Brain microvascular endothelial cell (primary cell): ENCODE results near the gene RNF38.

Experiments used
- DNase-seq: peaks from one replicate; pipeline ENCODE4 v3.0.0-alpha.2; 2020
- H3K27ac ChIP-seq: fragments of 250-450 bp; sonication (Bioruptor Pico); 2 replicates; pipeline ENCODE4 v1.5.1; 2020; ENCODE audit warnings: mild to moderate bottlenecking, moderate library complexity
- H3K27me3 ChIP-seq: fragments of 250-450 bp; sonication (Bioruptor Pico); replicated peaks from 2 replicates; pipeline ENCODE4 v1.5.1; 2020; ENCODE audit warnings: mild to moderate bottlenecking
- H3K36me3 ChIP-seq: fragments of 250-450 bp; sonication (Bioruptor Pico); replicated peaks from 2 replicates; pipeline ENCODE4 v1.5.1; 2020; ENCODE audit warnings: mild to moderate bottlenecking
- H3K4me3 ChIP-seq: 2 replicates; pipeline ENCODE4 v1.5.1; 2011; ENCODE audit warnings: low read depth, mild to moderate bottlenecking, control low read depth, low read length, moderate library complexity
- in situ Hi-C: cut with HindIII; loops from 2 replicates; pipeline ENCODE4 v1.10.0; 2017; ENCODE audit warnings: low sequenced_read_pairs, low pct_ligation_motif_present
- TF ChIP-seq, protein P1 (sequence below): IDR thresholded peaks from 2 replicates; pipeline ENCODE4 v1.5.1; 2011; ENCODE audit warnings: low read depth, mild to moderate bottlenecking, moderate library complexity, low read length, control low read depth, inconsistent platforms; ENCODE audit errors: missing control alignments

The RNF38 gene

DNA sequence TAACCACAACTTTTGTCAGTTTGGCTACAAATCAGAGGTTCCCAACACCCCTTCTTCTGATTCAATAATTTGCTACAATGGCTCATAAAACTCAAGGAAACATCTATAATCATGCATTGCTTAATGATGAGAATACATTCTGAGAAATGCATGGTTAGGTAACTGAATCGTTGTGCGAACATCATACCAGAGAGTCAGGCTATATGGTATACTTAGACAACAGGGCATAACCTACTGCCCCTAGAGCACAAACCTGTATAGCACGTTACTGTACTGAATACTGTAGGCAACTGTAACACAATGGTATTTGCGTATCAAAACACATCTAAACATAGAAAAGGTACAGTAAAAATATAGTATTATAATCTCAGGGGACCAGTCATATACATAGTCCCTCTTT is 31.0 kb upstream of the RNF38 start:
- H3K4me3 ChIP-seq: no peak overlapping the region
- H3K36me3 ChIP-seq: no peaks in the 10 kb centered on the region
- TF ChIP-seq, protein P1, sequence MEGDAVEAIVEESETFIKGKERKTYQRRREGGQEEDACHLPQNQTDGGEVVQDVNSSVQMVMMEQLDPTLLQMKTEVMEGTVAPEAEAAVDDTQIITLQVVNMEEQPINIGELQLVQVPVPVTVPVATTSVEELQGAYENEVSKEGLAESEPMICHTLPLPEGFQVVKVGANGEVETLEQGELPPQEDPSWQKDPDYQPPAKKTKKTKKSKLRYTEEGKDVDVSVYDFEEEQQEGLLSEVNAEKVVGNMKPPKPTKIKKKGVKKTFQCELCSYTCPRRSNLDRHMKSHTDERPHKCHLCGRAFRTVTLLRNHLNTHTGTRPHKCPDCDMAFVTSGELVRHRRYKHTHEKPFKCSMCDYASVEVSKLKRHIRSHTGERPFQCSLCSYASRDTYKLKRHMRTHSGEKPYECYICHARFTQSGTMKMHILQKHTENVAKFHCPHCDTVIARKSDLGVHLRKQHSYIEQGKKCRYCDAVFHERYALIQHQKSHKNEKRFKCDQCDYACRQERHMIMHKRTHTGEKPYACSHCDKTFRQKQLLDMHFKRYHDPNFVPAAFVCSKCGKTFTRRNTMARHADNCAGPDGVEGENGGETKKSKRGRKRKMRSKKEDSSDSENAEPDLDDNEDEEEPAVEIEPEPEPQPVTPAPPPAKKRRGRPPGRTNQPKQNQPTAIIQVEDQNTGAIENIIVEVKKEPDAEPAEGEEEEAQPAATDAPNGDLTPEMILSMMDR: no peak
- no peak overlapping the region for H3K27ac ChIP-seq
- no peak for DNase-seq
- in situ Hi-C loops: no loop called here
- no peaks in the 10 kb centered on the region for H3K27me3 ChIP-seq

DNA sequence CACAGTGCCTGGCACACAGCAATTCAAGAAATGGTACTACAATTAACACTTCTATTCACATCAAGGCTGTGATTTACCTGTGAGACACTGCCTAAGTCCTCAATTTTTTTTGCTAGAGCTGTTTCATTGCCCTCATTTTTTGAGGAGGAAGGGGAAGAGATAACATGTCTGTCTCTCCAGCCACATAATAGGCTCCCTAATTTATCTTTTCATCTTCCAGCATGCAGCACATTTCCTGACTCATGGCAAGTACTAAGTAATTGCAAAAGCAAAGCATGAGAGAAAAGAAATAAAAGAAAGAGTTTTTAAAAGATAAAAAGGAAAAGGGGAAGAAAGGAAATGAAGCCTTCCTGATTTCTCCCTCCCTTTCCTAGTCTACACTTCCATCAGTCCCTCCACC is 26.9 kb upstream of the RNF38 start:
- TF ChIP-seq, protein P1: no peak
- Histone ChIP-seq H3K27ac (no peak overlapping the region), H3K4me3 (no peak overlapping the region), H3K27me3 (no peaks in the 10 kb centered on the region), H3K36me3 (no peaks in the 10 kb centered on the region)
- no peak for DNase-seq
- in situ Hi-C loops: no loop called here

DNA sequence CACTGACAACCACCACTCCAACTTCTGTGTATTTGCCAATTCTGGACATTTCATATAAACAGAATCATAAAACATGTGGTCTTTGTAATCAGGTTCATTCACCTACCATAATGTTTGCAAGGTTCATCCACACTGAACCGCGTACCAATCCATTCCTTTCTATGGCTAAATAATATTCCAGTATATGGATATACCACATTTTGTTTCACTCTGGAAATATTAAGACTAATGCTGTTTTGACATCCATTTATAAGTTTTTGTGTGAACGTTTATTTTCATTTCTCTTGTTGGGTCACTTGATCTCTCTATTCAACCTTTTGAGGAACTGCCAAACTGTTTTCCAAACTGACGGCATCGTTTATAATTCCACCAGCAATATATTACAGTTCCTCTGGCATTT is 26.3 kb upstream of the RNF38 start:
- H3K27me3 ChIP-seq: no peaks in the 10 kb centered on the region
- in situ Hi-C loops: no loop called here
- TF ChIP-seq, protein P1: no peak
- H3K27ac ChIP-seq: no peak overlapping the region
- no peak overlapping the region for H3K4me3 ChIP-seq
- no peak for DNase-seq
- no peaks in the 10 kb centered on the region for H3K36me3 ChIP-seq

DNA sequence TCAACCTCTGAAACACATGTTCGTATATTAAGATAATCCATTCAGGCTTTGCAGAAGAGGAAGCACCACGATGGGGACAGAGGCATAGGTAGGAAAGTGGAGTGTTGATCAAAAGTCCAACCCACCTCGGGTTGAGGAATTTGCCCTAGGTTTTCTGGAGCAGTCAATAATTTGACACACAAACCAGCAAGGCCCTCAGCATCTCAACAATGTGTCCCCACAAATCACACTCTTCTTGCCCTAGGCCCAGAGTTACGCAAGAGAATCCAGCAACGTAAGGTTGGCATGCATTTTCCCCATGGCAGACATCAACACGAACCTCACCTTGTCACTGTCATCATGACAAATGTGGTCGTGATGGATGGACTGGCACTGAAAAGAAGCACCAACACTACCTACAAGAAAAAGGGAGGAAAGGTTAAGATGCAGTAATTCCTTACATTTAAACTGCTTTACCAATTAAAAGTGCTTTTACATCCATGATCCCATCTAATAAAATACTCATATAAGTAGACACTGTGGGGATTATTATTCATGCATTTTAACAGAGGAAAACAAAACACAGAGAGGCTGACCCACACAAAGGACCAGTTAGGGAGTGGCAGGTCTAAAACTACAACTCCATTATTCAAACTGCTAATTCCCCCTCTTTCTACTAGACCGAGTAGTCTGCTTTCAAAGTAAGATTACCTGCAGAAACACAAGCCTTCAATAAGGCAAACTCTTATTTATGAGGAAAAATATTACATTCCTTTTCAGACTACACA is 24.4 kb upstream of the RNF38 start:
- Histone ChIP-seq H3K36me3 (no peaks in the 10 kb centered on the region), H3K4me3 (no peak overlapping the region), H3K27me3 (no peaks in the 10 kb centered on the region), H3K27ac (no peak overlapping the region)
- in situ Hi-C loops: no loop called here
- DNase-seq: no peak
- TF ChIP-seq, protein P1: no peak

DNA sequence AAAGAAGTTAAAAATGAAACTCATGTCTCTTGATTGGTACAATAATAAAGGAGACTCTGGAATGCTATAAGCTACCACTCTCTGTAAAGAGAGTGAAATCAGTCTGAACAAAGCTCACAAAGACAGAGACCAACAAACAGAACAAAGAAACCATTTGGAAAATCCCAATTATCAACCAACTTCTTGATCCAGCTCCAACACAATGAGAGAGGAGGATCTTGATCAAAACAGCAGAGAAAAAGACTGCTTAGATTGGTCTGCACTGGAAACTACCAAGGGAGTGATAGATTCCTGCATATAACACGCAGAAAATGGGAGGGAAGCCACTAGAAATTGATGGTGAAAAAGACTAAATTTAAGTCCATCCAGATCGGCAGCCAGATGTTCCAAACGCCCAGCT is 23.1 kb upstream of the RNF38 start:
- no peak for DNase-seq
- H3K4me3 ChIP-seq: no peak overlapping the region

More for the DNA sequence above, 23.1 kb upstream of the RNF38 start:
- Histone ChIP-seq H3K27me3 (no peaks in the 10 kb centered on the region), H3K27ac (no peak overlapping the region), H3K36me3 (no peaks in the 10 kb centered on the region)
- in situ Hi-C loops: no loop called here
- TF ChIP-seq, protein P1: no peak
